Measurements from ENCODE around the gene CASZ1.

GRCh38 chr1:10734962-10735544, 61.4 kb downstream of the CASZ1 start:
- TF ChIP-seq CTCF (IDR thresholded peaks at IDR 0.05), result no peak
- TF ChIP-seq, protein P1, sequence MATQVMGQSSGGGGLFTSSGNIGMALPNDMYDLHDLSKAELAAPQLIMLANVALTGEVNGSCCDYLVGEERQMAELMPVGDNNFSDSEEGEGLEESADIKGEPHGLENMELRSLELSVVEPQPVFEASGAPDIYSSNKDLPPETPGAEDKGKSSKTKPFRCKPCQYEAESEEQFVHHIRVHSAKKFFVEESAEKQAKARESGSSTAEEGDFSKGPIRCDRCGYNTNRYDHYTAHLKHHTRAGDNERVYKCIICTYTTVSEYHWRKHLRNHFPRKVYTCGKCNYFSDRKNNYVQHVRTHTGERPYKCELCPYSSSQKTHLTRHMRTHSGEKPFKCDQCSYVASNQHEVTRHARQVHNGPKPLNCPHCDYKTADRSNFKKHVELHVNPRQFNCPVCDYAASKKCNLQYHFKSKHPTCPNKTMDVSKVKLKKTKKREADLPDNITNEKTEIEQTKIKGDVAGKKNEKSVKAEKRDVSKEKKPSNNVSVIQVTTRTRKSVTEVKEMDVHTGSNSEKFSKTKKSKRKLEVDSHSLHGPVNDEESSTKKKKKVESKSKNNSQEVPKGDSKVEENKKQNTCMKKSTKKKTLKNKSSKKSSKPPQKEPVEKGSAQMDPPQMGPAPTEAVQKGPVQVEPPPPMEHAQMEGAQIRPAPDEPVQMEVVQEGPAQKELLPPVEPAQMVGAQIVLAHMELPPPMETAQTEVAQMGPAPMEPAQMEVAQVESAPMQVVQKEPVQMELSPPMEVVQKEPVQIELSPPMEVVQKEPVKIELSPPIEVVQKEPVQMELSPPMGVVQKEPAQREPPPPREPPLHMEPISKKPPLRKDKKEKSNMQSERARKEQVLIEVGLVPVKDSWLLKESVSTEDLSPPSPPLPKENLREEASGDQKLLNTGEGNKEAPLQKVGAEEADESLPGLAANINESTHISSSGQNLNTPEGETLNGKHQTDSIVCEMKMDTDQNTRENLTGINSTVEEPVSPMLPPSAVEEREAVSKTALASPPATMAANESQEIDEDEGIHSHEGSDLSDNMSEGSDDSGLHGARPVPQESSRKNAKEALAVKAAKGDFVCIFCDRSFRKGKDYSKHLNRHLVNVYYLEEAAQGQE (IDR thresholded peaks at IDR 0.05; ENCODE audit: insufficient read depth in 1 of 2, low read depth in 2 of 2, low read length in 1 of 2), result no peak
- no peak for TF ChIP-seq POLR2AphosphoS5 (IDR thresholded peaks at IDR 0.05; ENCODE audit: low read depth, low read length)

Measured in Panc1 (cell line).